Measurements from ENCODE around the gene TP53INP2.

DNA sequence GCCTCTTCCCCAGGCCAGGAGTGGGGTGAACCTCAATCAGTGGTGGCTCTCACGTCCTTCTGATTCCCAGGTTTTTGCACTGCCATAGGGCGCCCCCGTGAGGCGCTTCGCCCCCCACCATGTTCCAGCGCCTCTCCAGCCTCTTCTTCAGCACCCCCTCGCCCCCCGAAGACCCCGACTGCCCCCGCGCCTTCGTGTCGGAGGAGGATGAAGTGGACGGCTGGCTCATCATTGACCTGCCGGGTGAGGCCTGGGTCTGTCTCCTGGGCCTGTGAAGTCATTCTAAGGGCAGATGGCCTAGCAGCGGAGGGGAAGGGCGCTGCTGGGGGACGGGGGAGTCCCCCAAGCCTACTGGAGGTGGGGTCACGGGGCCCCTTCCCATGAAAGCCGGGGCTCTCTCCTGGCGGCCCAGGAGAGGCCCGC is 4.5 kb downstream of the TP53INP2 start:
- TF ChIP-seq POLR2AphosphoS5 (IDR thresholded peaks at IDR 0.05; ENCODE audit: low read depth, low read length) (no peak), POLR2A (IDR thresholded peaks at IDR 0.05; ENCODE audit: low read depth, low read length) (no peak), TAF1 (IDR thresholded peaks at IDR 0.05; ENCODE audit: low read depth, low read length) (no peak)
